Fibroblast of skin of back (primary cell): ENCODE data around the gene CD48.
"Not testable (repeated sequence)": the region's sequence is repeated elsewhere in the genome, so short reads cannot be mapped to it uniquely, and the experiment has no call there.

Experiments used
- DNase-seq: peaks from one replicate; pipeline ENCODE4 v3.0.0-alpha.2; 2013

CD48 gene

DNA sequence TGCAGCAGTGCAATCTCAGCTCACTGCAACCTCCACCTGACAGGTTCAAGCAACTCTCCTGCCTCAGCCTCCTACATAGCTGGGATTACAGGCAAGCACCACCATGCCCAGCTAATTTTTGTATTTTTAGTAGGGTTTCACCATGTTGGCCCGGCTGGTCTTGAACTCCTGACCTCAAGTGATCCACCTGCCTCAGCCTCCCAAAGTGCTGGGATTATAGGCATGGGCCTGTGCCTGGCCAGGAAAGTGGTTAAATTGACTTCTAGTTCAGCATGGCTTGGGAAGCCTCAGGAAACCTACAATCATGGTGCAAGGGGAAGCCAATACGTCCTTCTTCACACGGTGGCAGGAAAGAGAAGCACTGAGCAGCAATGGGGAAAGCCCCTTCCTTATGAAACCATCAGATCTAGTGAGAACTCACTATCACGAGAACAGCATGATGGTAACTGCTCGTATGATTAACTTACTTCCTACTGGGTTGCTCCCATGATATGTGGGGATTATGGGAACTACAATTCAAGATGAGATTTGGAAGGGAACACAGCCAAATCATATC, 981 bp upstream of the CD48 start:
- not testable (repeated sequence) for DNase-seq

DNA sequence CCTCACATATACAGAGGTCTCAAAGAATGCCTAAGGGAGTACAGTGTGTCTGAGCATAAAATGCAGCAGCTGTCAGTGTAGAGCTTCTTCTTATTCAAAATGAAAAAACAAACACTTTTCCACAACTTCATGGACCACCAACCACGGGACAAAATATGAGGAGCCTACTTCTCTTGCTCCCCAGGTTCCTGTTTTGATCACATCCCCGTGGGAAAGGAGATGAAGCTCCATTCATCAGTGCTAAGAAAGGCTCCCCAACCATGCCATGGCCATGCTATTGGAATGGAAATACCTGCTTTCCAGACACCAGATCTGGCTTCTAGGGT, 383 bp downstream of the CD48 start:
- DNase-seq: no peak

DNA sequence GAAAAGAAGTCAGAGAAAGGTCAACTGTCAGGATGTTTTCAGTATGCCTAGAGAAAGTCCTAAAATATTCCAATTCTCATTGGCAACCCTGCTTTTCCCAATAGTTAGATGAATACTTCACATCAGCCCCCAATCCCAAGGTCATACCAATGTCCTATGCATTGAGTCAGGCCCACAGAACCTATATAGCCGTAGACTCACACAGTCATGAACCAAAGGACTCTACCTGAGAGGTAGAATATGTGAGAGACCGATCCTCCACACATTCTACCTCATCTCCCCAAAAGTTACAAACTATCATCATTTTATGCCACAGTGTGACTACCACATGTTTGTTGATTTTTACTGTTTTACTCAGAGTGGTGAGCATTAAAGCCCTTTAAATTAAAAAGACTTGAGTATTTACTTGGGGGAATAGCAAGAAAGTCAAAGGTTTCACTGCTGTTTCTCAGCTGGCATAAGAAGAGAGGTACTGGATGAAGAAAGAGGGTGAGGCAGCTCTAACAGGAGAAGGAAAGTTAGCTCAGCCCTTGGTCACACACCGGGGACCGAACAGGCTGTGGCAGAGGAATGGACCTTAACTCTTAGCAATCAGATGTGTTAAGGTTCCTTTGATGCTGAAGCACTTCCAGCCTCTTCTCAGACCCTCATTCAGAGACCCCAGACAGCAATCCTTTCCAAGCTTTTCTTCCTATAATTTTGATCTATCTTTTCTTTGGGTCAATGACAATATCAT, 937 bp downstream of the CD48 start:
- no peak for DNase-seq

DNA sequence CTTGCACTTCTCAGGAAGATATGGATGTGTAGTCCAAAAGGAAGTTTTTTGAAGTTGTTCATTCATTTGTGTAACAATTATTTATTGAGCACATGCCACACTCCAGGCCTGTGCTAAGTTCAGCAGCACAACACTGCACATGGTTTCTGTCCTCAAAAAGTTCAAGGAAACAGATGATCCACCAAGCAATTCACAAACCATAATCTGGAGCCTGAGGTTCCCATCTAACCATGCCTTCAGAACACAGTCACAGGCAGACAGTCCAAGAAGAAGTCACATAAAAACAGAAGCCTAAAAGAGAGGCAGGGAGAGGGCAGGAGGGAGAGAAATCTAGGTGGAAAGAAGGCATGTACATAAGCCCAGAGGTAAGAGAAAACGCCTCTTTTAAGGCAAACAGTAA, 1.9 kb downstream of the CD48 start:
- DNase-seq: no peak

DNA sequence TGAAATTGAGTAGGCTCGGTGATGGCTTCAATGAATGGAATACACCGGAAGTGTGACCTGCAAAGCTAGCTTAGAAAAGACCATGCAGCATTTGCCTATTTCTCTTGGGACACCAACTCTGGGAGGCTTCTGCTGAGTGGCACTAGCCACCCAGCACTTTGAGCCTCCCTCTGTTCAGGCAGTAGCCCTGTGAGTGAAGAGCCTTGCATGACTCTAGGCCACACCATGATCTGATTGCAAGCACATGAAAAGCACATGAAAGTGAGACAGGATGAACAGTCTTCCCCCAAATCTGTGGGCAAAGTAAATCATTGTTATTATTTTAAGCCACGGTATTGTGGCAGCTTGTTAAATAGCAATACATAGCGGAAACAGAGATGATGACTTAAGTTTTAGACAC, 2.8 kb downstream of the CD48 start:
- DNase-seq: no peak

DNA sequence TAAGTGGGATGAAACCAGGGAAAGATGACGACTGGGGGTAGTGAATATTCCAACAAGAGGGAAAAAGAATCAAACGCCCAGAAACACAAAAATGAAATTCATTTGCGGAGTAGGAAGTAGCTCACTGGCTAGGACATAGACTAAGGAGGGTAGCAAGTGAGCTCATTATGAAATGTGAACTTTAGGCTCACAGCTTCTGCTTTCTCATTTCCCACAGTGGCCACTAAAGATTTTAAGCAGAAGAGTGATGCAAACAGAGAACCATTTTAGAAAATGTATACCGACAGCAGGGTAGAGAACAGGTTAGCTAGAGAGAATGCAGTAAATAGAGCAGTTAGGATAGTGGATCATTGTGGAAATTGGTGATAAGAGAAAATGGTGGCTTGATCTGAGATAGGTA, 3.5 kb downstream of the CD48 start:
- DNase-seq: no peak

DNA sequence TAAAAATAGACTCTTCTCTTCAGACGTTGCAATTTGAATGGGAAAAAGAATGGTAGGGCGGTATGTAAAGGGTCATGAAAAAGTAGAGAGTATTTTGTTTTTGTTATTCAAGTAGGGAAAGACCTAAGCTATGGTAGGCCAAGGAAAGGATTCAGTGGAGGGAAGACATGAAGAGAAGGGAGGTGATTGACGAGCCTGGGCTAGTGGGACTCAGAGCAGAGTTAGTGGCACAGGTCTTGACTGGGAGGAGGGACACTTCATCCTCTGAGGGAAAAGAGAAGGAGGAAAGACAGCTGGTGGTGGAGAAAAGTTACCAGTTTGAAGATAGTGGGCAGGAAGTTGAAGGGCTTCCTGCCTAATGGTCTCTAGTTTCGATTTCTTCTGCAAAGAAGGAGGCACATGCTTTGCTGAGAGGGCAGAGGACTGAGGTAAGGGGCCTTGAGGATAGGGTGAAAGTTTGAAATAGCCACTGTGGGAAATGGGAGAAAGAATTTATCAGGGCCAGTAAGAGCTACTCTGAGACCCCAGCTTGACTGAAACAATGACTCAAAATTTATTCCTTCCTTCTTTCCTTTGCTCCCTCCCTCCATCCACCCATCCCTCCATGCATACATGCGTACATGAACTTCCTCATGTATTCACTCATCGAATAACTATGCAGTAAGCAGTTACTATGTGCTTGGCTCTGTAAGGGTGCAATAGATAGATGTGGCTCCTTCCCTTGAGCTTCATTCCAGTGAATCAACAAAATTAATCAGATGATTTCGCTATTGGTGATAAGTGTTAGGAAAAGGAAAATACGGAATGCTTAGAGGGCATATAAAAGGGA, 4.2 kb downstream of the CD48 start:
- DNase-seq: no peak

DNA sequence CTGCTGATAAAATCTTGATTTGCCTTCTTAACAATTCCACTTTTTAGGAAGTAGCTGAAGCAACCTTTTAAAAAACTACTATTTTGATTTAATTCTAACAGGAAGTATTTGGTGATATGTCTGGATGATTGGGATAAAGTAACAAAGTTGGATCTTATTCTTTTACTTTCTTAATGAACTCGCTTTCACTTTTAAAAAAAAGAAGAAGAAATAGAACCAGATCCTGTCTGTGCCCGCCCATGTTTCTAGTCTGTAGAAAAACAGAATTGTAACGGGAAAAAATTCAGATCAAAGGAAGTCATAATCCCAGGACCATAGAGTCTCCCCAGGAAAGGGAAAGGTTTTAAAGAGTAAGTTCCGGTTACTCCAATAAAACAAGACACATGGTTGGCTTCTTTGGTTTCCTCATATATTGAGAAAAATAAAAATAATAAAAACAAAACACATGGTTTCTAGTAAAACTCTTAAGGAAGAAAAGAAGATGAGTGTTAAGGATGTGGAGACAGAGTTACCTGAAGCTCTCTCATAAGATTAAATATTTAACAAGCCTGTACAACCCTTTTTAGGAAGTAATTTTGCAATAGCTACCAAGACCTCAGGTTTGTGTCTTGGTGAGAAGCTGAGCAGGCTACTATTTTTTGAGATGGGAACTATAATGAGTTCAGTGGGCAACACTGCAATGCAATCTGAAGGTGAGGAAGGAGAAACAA, 4.9 kb downstream of the CD48 start:
- no peak for DNase-seq

DNA sequence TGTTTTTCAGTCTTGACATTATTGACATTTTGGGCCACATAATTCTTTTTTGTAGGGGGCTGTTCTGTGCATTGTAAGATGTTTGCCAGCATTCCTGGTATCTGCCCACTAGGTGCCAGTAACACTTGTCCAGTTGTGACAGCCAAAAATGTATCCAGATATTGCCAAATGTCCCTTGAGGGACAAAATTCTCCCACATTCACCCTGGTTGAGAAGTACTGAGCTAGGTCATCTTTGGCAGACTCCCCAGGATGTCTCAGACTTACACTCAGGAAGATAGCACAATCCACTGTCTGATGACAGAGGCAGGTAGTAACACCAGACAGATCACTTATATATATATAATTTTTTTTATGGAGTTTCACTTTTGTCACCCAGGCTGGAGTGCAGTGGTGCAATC, 5.9 kb downstream of the CD48 start:
- DNase-seq: no peak

DNA sequence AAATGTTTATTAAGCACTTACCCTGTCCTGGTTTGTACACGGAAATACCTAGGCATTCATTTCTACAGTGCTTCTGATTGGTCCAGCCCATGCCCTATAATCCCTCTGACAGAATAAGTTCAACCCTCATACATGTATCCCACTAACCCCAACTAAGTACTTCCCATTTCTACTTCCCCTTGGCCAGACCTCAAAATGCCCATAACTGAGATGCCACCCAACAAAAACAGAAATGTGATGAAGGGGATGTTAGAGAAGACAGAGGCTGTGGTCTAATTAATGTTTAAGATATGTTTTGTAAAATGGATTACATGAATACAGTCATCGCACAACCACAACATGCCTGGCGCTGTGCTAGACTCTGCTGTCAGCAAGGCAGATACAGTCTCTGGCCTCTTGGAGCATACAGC, 6.4 kb downstream of the CD48 start:
- DNase-seq: not testable (repeated sequence)

DNA sequence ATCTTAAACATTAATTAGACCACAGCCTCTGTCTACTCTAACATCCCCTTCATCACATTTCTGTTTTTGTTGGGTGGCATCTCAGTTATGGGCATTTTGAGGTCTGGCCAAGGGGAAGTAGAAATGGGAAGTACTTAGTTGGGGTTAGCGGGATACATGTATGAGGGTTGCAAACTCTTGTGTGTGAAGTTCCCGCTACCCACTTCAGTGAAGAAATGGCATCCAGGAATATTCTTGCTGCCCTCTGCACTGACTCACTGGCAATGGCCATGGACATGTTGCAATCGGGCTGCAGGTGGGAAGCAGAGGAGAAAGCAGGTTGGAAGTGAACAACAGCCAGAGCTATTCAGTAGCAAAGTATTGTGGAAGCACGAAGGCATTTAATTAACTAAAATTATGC, 7.4 kb downstream of the CD48 start:
- no peak for DNase-seq

DNA sequence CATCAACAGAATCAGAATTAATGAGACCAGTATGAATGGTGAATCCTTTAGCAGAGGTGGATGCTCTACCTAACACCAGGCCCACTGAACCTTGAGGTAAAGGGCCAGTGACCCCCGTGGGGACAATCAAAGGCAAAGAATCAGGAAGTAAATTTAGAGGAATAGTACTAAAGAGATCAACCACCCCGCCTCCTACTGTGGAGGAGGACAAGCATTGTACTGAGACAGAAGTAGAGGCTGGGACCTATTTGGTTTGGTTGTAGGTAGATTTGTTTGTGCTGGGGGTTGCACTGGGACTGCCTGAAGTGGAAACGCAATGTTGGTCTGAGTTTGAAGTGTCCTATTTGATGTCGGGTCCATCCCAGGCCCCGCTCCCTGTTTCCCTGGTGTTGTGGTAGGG, 9.5 kb downstream of the CD48 start:
- DNase-seq: no peak

DNA sequence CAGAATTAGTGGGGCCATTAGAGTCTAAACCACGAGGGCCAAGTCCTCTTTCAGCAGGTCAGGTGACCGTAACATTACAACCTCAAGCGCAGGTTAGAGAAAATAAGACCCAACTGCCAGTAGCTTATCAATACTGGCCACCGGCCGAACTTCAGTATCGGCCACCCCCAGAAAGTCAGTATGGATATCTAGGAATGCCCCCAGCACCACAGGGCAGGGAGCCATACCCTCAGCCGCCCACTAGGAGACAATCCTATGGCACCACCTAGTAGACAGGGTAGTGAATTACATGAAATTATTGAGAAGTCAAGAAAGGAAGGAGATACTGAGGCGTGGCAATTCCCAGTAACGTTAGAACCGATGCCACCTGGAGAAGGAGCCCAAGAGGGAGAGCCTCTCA, 19.2 kb downstream of the CD48 start:
- DNase-seq: not testable (repeated sequence)

DNA sequence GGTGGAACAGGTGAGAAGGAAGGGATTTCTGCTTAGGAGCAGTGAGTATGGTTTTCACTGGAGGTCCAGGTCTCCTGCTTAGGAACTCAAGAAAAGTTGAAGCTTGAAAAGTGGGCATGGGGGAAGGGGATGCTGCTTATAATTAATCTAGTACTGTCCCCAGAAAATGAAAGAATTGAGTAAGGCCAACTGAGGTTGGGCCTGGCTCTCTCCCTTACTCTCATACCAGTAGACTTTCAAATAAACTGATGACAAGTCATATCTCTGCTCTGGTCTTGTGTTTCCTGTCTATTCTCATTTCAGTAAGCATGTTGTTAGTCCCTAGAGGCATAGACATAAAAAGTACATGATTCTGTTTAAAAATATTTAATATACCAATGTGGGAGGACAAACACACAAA, 26.4 kb downstream of the CD48 start:
- no peak for DNase-seq

DNA sequence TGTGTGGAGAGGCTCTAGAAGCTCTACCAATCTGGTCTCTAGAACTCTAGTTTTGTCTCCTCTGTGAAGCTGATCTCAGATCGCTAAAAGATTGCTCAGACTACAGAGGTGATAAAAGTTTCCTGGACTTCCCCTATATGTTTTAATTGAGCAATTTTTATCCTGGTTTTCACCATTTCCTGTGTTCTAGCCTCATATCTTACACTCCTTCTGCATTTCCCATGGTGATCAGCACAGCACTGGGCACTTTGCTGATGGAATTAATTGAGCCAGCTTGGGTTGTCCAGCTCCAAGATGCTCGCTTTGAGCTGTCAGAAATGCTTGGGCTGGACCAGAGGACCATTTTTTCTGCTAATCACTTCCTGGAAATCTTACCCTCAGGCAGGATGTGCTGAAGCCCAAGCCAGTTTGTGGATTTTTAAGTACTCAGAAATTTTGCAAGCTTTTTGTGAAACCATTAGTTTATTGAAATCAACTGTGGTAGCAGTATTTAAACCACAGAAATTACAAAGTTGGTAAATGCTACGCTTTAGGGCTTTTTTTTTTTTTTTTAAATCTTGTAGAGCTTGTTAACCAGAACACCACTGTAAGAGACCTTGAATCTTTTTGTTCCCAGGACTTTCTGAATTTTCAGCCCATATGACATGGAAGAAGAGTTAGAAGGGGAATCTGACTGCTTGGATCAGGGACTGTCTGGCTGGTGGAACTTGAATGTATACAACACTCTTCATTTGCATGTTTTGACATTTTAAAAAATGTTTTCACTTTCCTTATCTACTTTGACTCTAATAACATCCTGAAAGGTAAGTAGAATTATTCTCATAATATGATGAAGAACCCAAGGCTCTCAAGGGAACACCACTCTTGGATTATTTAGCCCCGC, 28.4 kb downstream of the CD48 start:
- DNase-seq: no peak

DNA sequence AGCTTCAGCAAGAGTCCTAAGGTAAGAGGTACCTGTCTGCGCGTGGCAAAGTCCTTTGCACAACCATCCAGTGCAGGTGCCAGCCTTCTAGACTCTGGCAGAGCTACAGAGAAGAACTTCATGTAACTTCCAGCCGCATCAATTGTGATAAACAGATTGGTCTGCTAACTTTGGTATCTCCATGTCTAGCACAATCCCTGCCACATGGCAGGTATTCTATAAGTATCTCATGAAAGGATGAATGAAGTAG, 29.8 kb downstream of the CD48 start:
- no peak for DNase-seq

DNA sequence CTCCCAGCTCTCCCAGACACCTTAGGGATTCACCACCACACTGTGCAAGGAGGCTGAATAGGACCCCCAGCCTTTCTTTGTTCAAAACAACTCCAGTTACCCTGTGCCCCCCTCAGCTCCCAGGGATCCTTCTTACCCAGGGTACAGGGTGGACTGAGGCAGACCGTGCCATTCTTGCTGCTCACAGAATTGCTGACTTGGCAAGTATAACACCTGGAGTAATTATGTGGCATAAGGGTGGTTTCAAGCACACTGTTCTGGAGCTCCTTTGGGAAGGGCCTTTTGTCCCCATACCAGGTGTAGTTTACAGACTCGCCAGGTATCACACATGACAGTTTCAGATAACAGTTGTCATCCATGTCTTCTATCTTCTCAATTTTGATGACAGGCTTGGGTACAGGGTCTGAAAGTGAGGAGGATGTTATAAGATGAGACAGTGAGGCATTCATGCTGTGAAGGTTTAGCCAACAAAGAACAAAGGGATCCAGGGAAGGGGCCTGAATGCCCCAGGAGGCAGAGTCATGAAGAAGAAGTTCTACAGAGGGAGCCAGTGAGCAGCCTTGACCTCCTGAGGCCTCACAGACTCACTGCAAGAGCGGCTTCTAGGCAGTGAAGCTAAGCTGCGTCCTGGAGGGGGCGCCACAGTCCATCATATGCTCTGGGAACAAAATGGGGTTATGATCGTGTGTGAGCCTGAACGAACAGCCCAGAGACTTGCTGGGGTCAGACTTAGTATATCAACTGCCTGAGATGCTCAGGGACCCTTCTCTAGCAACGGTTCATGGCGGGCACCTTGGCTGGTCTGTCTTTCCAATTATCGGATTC, 30.3 kb downstream of the CD48 start:
- peak; percentile 36 for DNase-seq

DNA sequence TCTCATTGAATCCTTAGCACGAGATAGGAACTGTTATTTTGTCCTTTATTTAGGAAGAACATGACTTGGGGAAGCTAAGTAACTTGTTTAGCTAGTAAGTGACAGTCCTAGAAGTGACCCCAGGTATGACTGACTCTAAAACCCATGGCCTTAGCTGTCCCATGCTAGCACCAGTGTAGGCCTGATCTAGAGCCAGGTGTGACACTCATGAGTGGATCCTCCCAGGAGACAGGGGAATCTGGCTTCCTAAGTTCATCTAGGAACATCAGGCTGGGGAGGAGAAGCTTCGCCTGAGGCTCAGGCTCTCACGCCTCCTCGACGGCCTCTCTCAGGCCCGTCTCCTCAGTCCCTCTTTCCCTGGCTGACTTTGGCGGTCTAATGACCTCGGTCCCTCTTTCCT, 31.2 kb downstream of the CD48 start:
- DNase-seq: no peak

DNA sequence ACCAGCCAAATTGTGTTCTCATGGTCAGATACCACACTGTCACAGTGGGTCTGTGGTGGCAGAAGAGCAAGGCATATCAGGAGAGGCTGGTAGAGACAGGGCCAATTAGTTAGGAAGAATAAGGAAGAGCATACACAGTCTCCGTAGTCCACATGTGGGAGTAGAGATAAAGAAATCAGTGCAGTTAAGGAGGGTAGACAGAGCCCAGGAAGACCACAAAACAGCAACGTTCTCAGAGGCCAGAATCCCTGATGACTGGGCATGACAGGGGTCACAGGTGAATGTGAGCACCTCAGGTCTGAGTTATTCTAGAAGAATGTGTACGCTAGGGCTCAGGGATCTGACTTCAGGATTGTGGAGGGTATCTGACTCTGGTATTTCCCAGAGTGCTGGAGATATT, 31.7 kb downstream of the CD48 start:
- no peak for DNase-seq

DNA sequence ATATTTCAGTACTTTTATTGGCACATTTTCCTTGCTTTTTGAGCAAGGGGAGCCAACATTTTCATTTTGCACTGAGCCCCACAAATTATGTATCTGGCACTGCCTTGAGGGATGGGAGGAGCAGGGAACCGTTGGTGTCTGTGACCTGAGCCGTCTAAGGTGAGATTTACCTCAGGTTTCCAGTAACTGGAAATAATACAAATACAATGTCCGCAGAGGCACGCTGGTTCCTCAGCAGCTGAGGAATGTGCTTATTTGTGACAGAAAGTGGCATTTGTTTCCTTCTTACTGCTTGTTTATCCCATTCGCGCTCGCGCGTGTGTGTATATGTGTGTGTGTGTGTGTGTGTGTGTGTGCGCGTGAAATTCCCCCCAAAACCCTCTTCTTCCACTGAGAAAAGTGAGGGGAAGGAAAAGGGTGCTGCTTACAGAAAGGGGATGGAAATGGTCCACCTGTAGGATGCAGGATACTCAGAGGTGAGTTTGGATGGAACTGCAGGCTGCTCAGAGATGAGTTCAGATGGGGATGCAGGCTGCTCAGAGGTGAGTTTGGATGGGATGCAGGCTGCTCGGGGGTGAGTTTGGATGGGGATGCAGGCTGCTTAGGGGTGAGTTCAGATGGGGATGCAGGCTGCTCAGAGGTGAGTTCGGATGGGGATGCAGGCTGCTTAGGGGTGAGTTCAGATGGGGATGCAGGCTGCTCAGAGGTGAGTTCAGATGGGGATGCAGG, 34.6 kb downstream of the CD48 start:
- DNase-seq: no peak
